HCT116 (cell line): Measurements from ENCODE around the gene BACE1-AS. TPM values are rescaled to one million over a fixed set of nuclear protein-coding genes. Genes with fewer than 3 reads are reported as not detected.

Source experiments
- ATAC-seq: fragments of 200-7000 bp; cut with Tn5 transposase; 2 replicates; pipeline ENCODE4 v1.9.1; 2020; ENCODE audit warnings: mild to moderate bottlenecking, moderate library complexity
- BruUV-seq: library from RNA; stranded (reverse); fragments of 400-500 nt; replicated peaks from 2 replicates; lab custom pipeline; 2021; lab: Mats Ljungman, UMichigan
- CTCF ChIA-PET: fragments of 300-600 bp; sonication (Branson Sonifier 250); formaldehyde crosslinking; loops from one replicate; lab custom pipeline; 2021; ENCODE audit warnings: antibody characterized with exemption; lab: Charles Lee
- POLR2A ChIA-PET: fragments of 300-600, 350-600 bp; sonication (Branson Sonifier 250); formaldehyde crosslinking; loops from one replicate; lab custom pipeline; 2021; ENCODE audit warnings: antibody characterized with exemption; lab: Charles Lee
- RAD21 ChIA-PET, 2 experiments: fragments of 300-600 bp; sonication (Branson Sonifier 250); formaldehyde crosslinking; loops; one replicate each; lab custom pipeline; 2023; ENCODE audit warnings: low total read pairs in 2 of 2; ENCODE audit not compliant: uncharacterized antibody in 2 of 2, unreplicated experiment in 2 of 2, low non-redundant PET in 1 of 2; lab: Charles Lee
- DNase-seq: peaks from one replicate; pipeline ENCODE4 v3.0.0-alpha.2; 2010; ENCODE audit warnings: low read depth, low spot score
- H2AFZ ChIP-seq: fragments of 200-600 bp; shearing (Covaris generic), sonication (generic); 2 replicates; pipeline ENCODE4 v1.6.1; 2017; ENCODE audit warnings: low read depth, mixed run types, mixed read lengths, antibody characterized with exemption, low read length; ENCODE audit not compliant: poor library complexity, severe bottlenecking
- H3K27ac ChIP-seq: 2 replicates; pipeline ENCODE4 v1.5.1; 2012; ENCODE audit warnings: low read depth, low read length
- H3K27me3 ChIP-seq: fragments of 200-600 bp; sonication (generic); 2 replicates; pipeline ENCODE4 v1.6.1; 2016; ENCODE audit warnings: mixed run types, low read length, mixed read lengths; ENCODE audit not compliant: insufficient read depth
- H3K36me3 ChIP-seq, 2 experiments: fragments of 200-500 bp in 1 of 2; fragments of 200-600 bp in 1 of 2; sonication (Bioruptor generic) in 1 of 2; sonication (generic) in 1 of 2; 2 replicates each; pipeline versions ENCODE4 v1.5.1 to v1.6.1; 2014 to 2016; ENCODE audit warnings: low read length in 2 of 2, inconsistent platforms in 1 of 2, mixed read lengths in 1 of 2, mixed run types in 1 of 2; ENCODE audit not compliant: insufficient read depth in 2 of 2, control insufficient read depth in 1 of 2
- H3K4me1 ChIP-seq, 2 experiments: fragments of 200-600 bp in 1 of 2; sonication (generic) in 1 of 2; 2 replicates each; pipeline versions ENCODE4 v1.5.1 to v1.6.1; 2012 to 2017; ENCODE audit warnings: low read length in 2 of 2, inconsistent platforms in 1 of 2, mild to moderate bottlenecking in 1 of 2, mixed read lengths in 1 of 2, mixed run types in 1 of 2, moderate library complexity in 1 of 2; ENCODE audit not compliant: insufficient read depth in 2 of 2, control insufficient read depth in 1 of 2
- H3K4me2 ChIP-seq: fragments of 200-600 bp; sonication (generic); 2 replicates; pipeline ENCODE4 v1.6.1; 2017; ENCODE audit warnings: mixed run types, low read length, mixed read lengths
- H3K4me3 ChIP-seq, 2 experiments: fragments of 200-600 bp in 1 of 2; sonication (generic) in 1 of 2; replicated peaks in 1 of 2; 2 replicates each; pipeline ENCODE4 v1.5.1; 2011 to 2016; ENCODE audit warnings: low read length in 2 of 2, control low read depth in 1 of 2, low read depth in 1 of 2, mild to moderate bottlenecking in 1 of 2, mixed read lengths in 1 of 2, mixed run types in 1 of 2
- H3K79me2 ChIP-seq: fragments of 200-600 bp; sonication (generic); 2 replicates; pipeline ENCODE4 v1.6.1; 2017; ENCODE audit warnings: mild to moderate bottlenecking, mixed run types, low read length, moderate library complexity, mixed read lengths; ENCODE audit not compliant: insufficient read depth
- H3K9ac ChIP-seq: fragments of 200-600 bp; sonication (generic); 2 replicates; pipeline ENCODE4 v1.6.1; 2016; ENCODE audit warnings: low read length, mixed read lengths
- H3K9me2 ChIP-seq: fragments of 200-600 bp; sonication (generic), shearing (Covaris generic); 2 replicates; pipeline ENCODE4 v1.6.1; 2017; ENCODE audit warnings: mixed run types, mild to moderate bottlenecking, moderate library complexity; ENCODE audit not compliant: insufficient read depth
- H3K9me3 ChIP-seq, 2 experiments: fragments of 200-500 bp in 1 of 2; fragments of 200-600 bp in 1 of 2; sonication (Bioruptor generic) in 1 of 2; sonication (generic) in 1 of 2; 2 replicates each; pipeline ENCODE4 v1.6.1; 2014 to 2017; ENCODE audit warnings: low read length in 2 of 2, mixed read lengths in 2 of 2, inconsistent platforms in 1 of 2, low read depth in 1 of 2, mild to moderate bottlenecking in 1 of 2, mixed run types in 1 of 2, moderate library complexity in 1 of 2; ENCODE audit not compliant: control insufficient read depth in 1 of 2, insufficient read depth in 1 of 2
- H4K20me1 ChIP-seq: fragments of 200-600 bp; sonication (generic), shearing (Covaris generic); 2 replicates; pipeline ENCODE4 v1.6.1; 2017; ENCODE audit warnings: mixed run types, mild to moderate bottlenecking, moderate library complexity; ENCODE audit not compliant: insufficient read depth
- CBX3 ChIP-seq: IDR thresholded peaks from 2 replicates; pipeline ENCODE4 v1.6.1; 2012; ENCODE audit warnings: low read depth
- EGR1 ChIP-seq: IDR thresholded peaks from 2 replicates; pipeline ENCODE4 v1.6.1; 2012; ENCODE audit warnings: low read depth
- EZH2phosphoT487 ChIP-seq: fragments of 200-600 bp; IDR thresholded peaks from 2 replicates; pipeline ENCODE4 v1.6.1; 2018; ENCODE audit warnings: antibody characterized with exemption, borderline replicate concordance
- FOSL1 ChIP-seq: IDR thresholded peaks from 2 replicates; pipeline ENCODE4 v1.6.1; 2012; ENCODE audit warnings: low read depth
- POLR2A ChIP-seq: IDR thresholded peaks from 2 replicates; pipeline ENCODE4 v1.7.0; 2011; ENCODE audit warnings: borderline replicate concordance; ENCODE audit not compliant: insufficient read depth, insufficient read length; ENCODE audit errors: extremely low read depth
- POLR2AphosphoS5 ChIP-seq: IDR thresholded peaks from 2 replicates; pipeline ENCODE4 v1.6.1; 2011; ENCODE audit warnings: mild to moderate bottlenecking, low read depth, low read length, moderate library complexity
- RAD21 ChIP-seq: IDR thresholded peaks from 2 replicates; pipeline ENCODE4 v1.6.1; 2012; ENCODE audit warnings: low read depth, mild to moderate bottlenecking
- SIN3A ChIP-seq: IDR thresholded peaks from 2 replicates; pipeline ENCODE4 v1.6.1; 2012; ENCODE audit warnings: low read depth
- SP1 ChIP-seq: IDR thresholded peaks from 2 replicates; pipeline ENCODE4 v1.6.1; 2012; ENCODE audit warnings: low read depth
- SRF ChIP-seq: IDR thresholded peaks from 2 replicates; pipeline ENCODE4 v1.6.1; 2012; ENCODE audit warnings: low read depth
- TCF7L2 ChIP-seq: IDR thresholded peaks from 2 replicates; pipeline ENCODE4 v1.7.0; 2011; ENCODE audit warnings: borderline replicate concordance, inconsistent platforms; ENCODE audit not compliant: insufficient read depth, insufficient read length; ENCODE audit errors: extremely low read depth
- YY1 ChIP-seq: IDR thresholded peaks from 2 replicates; pipeline ENCODE4 v1.6.1; 2011; ENCODE audit warnings: low read length, low read depth, moderate library complexity, mild to moderate bottlenecking; ENCODE audit not compliant: insufficient replicate concordance; ENCODE audit errors: extremely low read depth
- ZFX ChIP-seq: fragments of 450-650 bp; IDR thresholded peaks from 2 replicates; pipeline ENCODE4 v1.6.1; 2017
- intact Hi-C: fragments of 100-400 bp; cut with micrococcal nuclease; formaldehyde crosslinking; loops from 2 replicates; pipeline ENCODE4 v1.10.0; 2022
- total RNA-seq: library from RNA; stranded (reverse); gene quantifications from one replicate; pipeline ENCODE4 v1.2.1, GENCODE V29; 2021; ENCODE audit not compliant: unreplicated experiment
- TF ChIP-seq, protein P1 (sequence below), 3 experiments: fragments of 200-600 bp in 1 of 3; sonication (generic) in 1 of 3; IDR thresholded peaks in 2 of 3; conservative IDR thresholded peaks in 1 of 3; 2 replicates each; pipeline ENCODE4 v1.5.1; 2012 to 2017; ENCODE audit warnings: low read depth in 2 of 3, low read length in 2 of 3, antibody characterized with exemption in 1 of 3, borderline replicate concordance in 1 of 3, control low read depth in 1 of 3, mild to moderate bottlenecking in 1 of 3, mixed read lengths in 1 of 3, mixed run types in 1 of 3, moderate library complexity in 1 of 3; ENCODE audit not compliant: insufficient read depth in 1 of 3
- TF ChIP-seq, protein P2 (sequence below): IDR thresholded peaks from 2 replicates; pipeline ENCODE4 v1.6.1; 2012
- TF ChIP-seq, protein P3 (sequence below): IDR thresholded peaks from 2 replicates; pipeline ENCODE4 v1.6.1; 2012; ENCODE audit warnings: low read depth

BACE1-AS gene
- total RNA-seq, 1 experiment from 2014 or later = 10.2 TPM

DNA sequence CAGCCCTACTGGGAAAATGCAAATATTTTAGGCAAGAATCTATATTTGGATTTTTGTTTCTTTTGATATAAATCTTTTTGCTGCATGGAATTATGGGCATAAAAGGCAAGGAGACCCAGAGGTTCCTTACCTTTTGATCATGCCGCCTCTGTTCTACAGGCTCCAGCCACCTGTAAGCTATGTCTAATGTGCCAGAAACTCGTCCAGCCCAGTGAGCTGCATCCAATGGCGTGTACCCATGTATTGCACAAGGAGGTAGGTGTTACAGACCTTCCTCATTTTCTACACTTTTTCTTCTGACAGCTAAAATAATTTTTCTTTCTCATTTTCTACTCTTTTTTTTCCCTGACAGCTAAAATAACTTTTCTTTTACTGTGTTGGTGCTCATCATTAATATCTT, 8.2 kb upstream of the BACE1-AS start:
- H3K4me3 ChIP-seq = no peak overlapping the region
- peaks cover 0 to 10% of the 10 kb centered on the region in 2 experiments; a peak in 2 of 4 replicates for H3K36me3 ChIP-seq
- H4K20me1 ChIP-seq = no peaks in the 10 kb centered on the region
- ChIA-PET POLR2A (no interaction called here), CTCF (no interaction called here), RAD21 (no interaction called here)
- no peak overlapping the region for H3K4me2 ChIP-seq
- TF ChIP-seq SRF = no peak
- no peak for TF ChIP-seq EZH2phosphoT487
- TF ChIP-seq TCF7L2 = no peak
- TF ChIP-seq FOSL1 = no peak
- TF ChIP-seq YY1 = no peak
- TF ChIP-seq SIN3A = no peak
- TF ChIP-seq ZFX = no peak
- no peak for TF ChIP-seq SP1
- no peak for TF ChIP-seq EGR1
- TF ChIP-seq CBX3 = no peak
- TF ChIP-seq, protein P1, sequence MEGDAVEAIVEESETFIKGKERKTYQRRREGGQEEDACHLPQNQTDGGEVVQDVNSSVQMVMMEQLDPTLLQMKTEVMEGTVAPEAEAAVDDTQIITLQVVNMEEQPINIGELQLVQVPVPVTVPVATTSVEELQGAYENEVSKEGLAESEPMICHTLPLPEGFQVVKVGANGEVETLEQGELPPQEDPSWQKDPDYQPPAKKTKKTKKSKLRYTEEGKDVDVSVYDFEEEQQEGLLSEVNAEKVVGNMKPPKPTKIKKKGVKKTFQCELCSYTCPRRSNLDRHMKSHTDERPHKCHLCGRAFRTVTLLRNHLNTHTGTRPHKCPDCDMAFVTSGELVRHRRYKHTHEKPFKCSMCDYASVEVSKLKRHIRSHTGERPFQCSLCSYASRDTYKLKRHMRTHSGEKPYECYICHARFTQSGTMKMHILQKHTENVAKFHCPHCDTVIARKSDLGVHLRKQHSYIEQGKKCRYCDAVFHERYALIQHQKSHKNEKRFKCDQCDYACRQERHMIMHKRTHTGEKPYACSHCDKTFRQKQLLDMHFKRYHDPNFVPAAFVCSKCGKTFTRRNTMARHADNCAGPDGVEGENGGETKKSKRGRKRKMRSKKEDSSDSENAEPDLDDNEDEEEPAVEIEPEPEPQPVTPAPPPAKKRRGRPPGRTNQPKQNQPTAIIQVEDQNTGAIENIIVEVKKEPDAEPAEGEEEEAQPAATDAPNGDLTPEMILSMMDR (IDR thresholded peaks at IDR 0.05 in 2 of 3, conservative IDR thresholded peaks at IDR 0.05 in 1 of 3; ENCODE audit: borderline replicate concordance in 1 of 3, insufficient read depth in 1 of 3, low read depth in 2 of 3, low read length in 2 of 3) = no peak
- TF ChIP-seq, protein P2, sequence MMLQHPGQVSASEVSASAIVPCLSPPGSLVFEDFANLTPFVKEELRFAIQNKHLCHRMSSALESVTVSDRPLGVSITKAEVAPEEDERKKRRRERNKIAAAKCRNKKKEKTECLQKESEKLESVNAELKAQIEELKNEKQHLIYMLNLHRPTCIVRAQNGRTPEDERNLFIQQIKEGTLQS = no peak
- TF ChIP-seq, protein P3, sequence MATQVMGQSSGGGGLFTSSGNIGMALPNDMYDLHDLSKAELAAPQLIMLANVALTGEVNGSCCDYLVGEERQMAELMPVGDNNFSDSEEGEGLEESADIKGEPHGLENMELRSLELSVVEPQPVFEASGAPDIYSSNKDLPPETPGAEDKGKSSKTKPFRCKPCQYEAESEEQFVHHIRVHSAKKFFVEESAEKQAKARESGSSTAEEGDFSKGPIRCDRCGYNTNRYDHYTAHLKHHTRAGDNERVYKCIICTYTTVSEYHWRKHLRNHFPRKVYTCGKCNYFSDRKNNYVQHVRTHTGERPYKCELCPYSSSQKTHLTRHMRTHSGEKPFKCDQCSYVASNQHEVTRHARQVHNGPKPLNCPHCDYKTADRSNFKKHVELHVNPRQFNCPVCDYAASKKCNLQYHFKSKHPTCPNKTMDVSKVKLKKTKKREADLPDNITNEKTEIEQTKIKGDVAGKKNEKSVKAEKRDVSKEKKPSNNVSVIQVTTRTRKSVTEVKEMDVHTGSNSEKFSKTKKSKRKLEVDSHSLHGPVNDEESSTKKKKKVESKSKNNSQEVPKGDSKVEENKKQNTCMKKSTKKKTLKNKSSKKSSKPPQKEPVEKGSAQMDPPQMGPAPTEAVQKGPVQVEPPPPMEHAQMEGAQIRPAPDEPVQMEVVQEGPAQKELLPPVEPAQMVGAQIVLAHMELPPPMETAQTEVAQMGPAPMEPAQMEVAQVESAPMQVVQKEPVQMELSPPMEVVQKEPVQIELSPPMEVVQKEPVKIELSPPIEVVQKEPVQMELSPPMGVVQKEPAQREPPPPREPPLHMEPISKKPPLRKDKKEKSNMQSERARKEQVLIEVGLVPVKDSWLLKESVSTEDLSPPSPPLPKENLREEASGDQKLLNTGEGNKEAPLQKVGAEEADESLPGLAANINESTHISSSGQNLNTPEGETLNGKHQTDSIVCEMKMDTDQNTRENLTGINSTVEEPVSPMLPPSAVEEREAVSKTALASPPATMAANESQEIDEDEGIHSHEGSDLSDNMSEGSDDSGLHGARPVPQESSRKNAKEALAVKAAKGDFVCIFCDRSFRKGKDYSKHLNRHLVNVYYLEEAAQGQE = no peak
- TF ChIP-seq RAD21 = no peak
- no peak for TF ChIP-seq POLR2A
- no peak for TF ChIP-seq POLR2AphosphoS5
- DNase-seq = no peak
- intact Hi-C loops = no loop called here
- no peaks in the 10 kb centered on the region for H3K27me3 ChIP-seq
- peaks cover 19 to 20% of the 10 kb centered on the region in 2 experiments for H3K4me1 ChIP-seq
- H3K27ac ChIP-seq = no peak overlapping the region
- no peak overlapping the region for H3K9ac ChIP-seq
- no peak overlapping the region for H2AFZ ChIP-seq
- no peaks in the 10 kb centered on the region for H3K9me2 ChIP-seq
- ATAC-seq = no peak
- BruUV-seq = no TSS peak
- no peaks in the 10 kb centered on the region for H3K79me2 ChIP-seq
- H3K9me3 ChIP-seq = no peaks in the 10 kb centered on the region
